ENCODE data around the gene UCMA.
A peak's percentile ranks its signal among the peaks of the same experiment; 100 is the strongest.

The UCMA gene

DNA sequence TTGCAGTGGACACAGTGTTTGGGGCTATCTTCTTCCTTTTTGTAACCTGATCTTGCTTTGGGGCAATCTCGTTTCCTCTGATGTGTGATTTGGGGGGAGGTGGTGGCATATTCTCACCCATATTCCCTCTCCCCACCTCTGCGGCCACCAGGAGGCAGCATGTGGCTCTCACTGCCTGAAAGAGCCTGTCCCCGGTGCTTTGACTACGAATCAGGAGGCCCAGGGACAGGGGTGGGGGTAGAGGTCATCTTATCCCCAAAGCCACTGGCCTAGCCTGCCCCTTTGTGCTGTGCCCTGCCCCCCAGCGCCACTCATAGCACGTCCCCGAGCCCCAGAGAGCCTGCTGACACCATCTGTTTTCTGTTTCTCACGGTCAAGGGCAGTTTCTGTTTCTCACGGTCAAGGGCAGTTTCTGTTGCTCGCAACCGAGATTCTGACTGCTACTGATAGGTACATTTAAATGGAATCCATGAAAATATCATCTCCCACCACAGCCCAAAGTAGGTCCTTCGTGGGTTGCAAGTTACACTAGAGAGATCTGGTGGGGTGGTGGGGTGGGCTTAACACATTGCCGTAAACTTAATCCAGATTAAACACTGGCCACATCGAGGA is 37.5 kb upstream of the UCMA start:
- Histone ChIP-seq H3K9me3 (ENCODE audit: insufficient read depth, low read length) (no peaks in the 10 kb centered on the region), H3K27ac (ENCODE audit: low read length) (peak overlapping the region; percentile 41)

DNA sequence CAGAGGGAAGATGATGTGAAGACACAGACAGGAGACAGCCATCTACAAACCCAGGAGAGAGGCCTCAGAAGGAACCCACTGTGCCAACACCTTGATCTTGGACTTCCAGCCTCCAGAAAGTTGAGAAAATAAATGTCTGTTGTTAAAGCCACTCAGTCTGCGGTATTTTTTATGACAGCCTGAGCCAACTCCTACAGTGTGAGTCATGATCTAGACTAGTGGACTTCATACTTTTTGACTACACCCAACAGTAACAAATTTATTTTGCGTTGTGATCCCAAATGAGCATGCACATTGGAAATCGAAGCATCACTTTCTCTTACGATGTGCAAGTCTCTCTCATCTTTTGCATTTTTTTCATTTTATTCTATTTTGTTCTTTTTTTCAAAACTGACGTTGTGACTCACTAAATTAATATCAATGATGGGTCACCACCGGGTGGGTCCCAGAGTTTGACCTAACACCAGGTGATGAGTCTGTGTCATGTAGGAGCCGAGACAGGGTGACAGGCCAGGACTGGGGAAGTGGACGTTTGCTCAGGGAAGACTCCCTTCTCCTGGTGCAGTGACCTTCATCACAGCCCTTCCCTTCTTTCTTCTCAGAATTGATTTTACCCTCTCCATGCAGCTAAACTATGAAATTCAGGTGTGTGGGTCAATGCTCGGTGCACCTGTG is 36.8 kb upstream of the UCMA start:
- H3K27ac ChIP-seq (ENCODE audit: low read length): peak overlapping the region; percentile 41; the same call in 1 of the 2 replicates
- H3K4me1 ChIP-seq (ENCODE audit: low read length): peaks cover 39% of the 10 kb centered on the region
- no peaks in the 10 kb centered on the region for H4K20me1 ChIP-seq (ENCODE audit: insufficient read depth, low read length)
- no peaks in the 10 kb centered on the region for H3K9me3 ChIP-seq (ENCODE audit: insufficient read depth, low read length)
- H3K9ac ChIP-seq (ENCODE audit: low read length): peak overlapping the region; percentile 64; the same call in 1 of the 2 replicates
- no peaks in the 10 kb centered on the region for H3K27me3 ChIP-seq (ENCODE audit: low read depth, low read length)
- H2AFZ ChIP-seq (ENCODE audit: low read depth, low read length): peak overlapping the region; percentile 95
- H3K4me3 ChIP-seq (ENCODE audit: low read length): peak overlapping the region; percentile 58
- H3K4me2 ChIP-seq (ENCODE audit: low read length): peak overlapping the region; percentile 82
- no peak for TF ChIP-seq EZH2phosphoT487 (IDR thresholded peaks at IDR 0.05; ENCODE audit: low read depth)
- H3K36me3 ChIP-seq (replicated peaks; ENCODE audit: low read depth, low read length): no peaks in the 10 kb centered on the region
- H3K79me2 ChIP-seq (ENCODE audit: low read length): no peaks in the 10 kb centered on the region

More for the DNA sequence above, 37.5 kb upstream of the UCMA start:
- no peaks in the 10 kb centered on the region for H3K36me3 ChIP-seq (replicated peaks; ENCODE audit: low read depth, low read length)
- peak overlapping the region; percentile 95 for H2AFZ ChIP-seq (ENCODE audit: low read depth, low read length)
- H3K79me2 ChIP-seq (ENCODE audit: low read length): no peaks in the 10 kb centered on the region
- peak overlapping the region; percentile 58 for H3K4me3 ChIP-seq (ENCODE audit: low read length)
- TF ChIP-seq EZH2phosphoT487 (IDR thresholded peaks at IDR 0.05; ENCODE audit: low read depth): no peak
- TF ChIP-seq, protein P1, sequence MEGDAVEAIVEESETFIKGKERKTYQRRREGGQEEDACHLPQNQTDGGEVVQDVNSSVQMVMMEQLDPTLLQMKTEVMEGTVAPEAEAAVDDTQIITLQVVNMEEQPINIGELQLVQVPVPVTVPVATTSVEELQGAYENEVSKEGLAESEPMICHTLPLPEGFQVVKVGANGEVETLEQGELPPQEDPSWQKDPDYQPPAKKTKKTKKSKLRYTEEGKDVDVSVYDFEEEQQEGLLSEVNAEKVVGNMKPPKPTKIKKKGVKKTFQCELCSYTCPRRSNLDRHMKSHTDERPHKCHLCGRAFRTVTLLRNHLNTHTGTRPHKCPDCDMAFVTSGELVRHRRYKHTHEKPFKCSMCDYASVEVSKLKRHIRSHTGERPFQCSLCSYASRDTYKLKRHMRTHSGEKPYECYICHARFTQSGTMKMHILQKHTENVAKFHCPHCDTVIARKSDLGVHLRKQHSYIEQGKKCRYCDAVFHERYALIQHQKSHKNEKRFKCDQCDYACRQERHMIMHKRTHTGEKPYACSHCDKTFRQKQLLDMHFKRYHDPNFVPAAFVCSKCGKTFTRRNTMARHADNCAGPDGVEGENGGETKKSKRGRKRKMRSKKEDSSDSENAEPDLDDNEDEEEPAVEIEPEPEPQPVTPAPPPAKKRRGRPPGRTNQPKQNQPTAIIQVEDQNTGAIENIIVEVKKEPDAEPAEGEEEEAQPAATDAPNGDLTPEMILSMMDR (IDR thresholded peaks at IDR 0.05; ENCODE audit: low read depth, low read length): peak; percentile 68
- peak overlapping the region; percentile 64 for H3K9ac ChIP-seq (ENCODE audit: low read length)
- peak overlapping the region; percentile 82 for H3K4me2 ChIP-seq (ENCODE audit: low read length)
- no peaks in the 10 kb centered on the region for H3K27me3 ChIP-seq (ENCODE audit: low read depth, low read length)
- no peaks in the 10 kb centered on the region for H4K20me1 ChIP-seq (ENCODE audit: insufficient read depth, low read length)
- H3K4me1 ChIP-seq (ENCODE audit: low read length): peaks cover 39% of the 10 kb centered on the region

GRCh38 chr10:13268841-13269240 is 34.7 kb upstream of the UCMA start:
- no peak for TF ChIP-seq EZH2phosphoT487 (IDR thresholded peaks at IDR 0.05; ENCODE audit: low read depth)
- TF ChIP-seq, protein P1 (IDR thresholded peaks at IDR 0.05; ENCODE audit: low read depth, low read length): no peak
- H3K27me3 ChIP-seq (ENCODE audit: low read depth, low read length): no peaks in the 10 kb centered on the region
- no peak overlapping the region for H2AFZ ChIP-seq (ENCODE audit: low read depth, low read length)
- H3K27ac ChIP-seq (ENCODE audit: low read length): peak overlapping the region; percentile 70
- H3K4me2 ChIP-seq (ENCODE audit: low read length): peak overlapping the region; percentile 11
- peaks cover 39% of the 10 kb centered on the region for H3K4me1 ChIP-seq (ENCODE audit: low read length)
- H3K36me3 ChIP-seq (replicated peaks; ENCODE audit: low read depth, low read length): no peaks in the 10 kb centered on the region
- H4K20me1 ChIP-seq (ENCODE audit: insufficient read depth, low read length): no peaks in the 10 kb centered on the region
- no peak overlapping the region; the same call in 1 of the 2 replicates for H3K4me3 ChIP-seq (ENCODE audit: low read length)
- no peaks in the 10 kb centered on the region for H3K79me2 ChIP-seq (ENCODE audit: low read length)
- no peak overlapping the region for H3K9ac ChIP-seq (ENCODE audit: low read length)
- no peaks in the 10 kb centered on the region for H3K9me3 ChIP-seq (ENCODE audit: insufficient read depth, low read length)

GRCh38 chr10:13268310-13268709 is 34.1 kb upstream of the UCMA start:
- no peaks in the 10 kb centered on the region for H3K36me3 ChIP-seq (replicated peaks; ENCODE audit: low read depth, low read length)
- H4K20me1 ChIP-seq (ENCODE audit: insufficient read depth, low read length): no peaks in the 10 kb centered on the region
- H3K9me3 ChIP-seq (ENCODE audit: insufficient read depth, low read length): no peaks in the 10 kb centered on the region
- peak overlapping the region; percentile 11; the same call in 1 of the 2 replicates for H3K4me2 ChIP-seq (ENCODE audit: low read length)
- H2AFZ ChIP-seq (ENCODE audit: low read depth, low read length): no peak overlapping the region
- H3K4me1 ChIP-seq (ENCODE audit: low read length): peaks cover 39% of the 10 kb centered on the region
- no peaks in the 10 kb centered on the region for H3K79me2 ChIP-seq (ENCODE audit: low read length)
- peak overlapping the region; percentile 70 for H3K27ac ChIP-seq (ENCODE audit: low read length)
- no peak overlapping the region for H3K4me3 ChIP-seq (ENCODE audit: low read length)
- TF ChIP-seq EZH2phosphoT487 (IDR thresholded peaks at IDR 0.05; ENCODE audit: low read depth): no peak
- TF ChIP-seq, protein P1 (IDR thresholded peaks at IDR 0.05; ENCODE audit: low read depth, low read length): no peak
- H3K9ac ChIP-seq (ENCODE audit: low read length): no peak overlapping the region
- no peaks in the 10 kb centered on the region for H3K27me3 ChIP-seq (ENCODE audit: low read depth, low read length)
